ENCODE measurements around the gene EGLN2. TPM values are rescaled to one million over a fixed set of nuclear protein-coding genes. Genes with fewer than 3 reads are reported as not detected.

The EGLN2 gene
- 100 to 1,000 TPM in 1 of 3 donors, 10 to 100 TPM in 2; 84.5 to 126 (median 93.2) TPM for total RNA-seq
- long read RNA-seq, donor 1, transcript EGLN2-201 (6 exons, 2,102 nt): major isoform, 289 of 447 reads
- long read RNA-seq, donor 1, transcript EGLN2-207 (5 exons, 2,821 nt): minor isoform, 141 of 447 reads
- long read RNA-seq, donor 1, partial matches to known transcripts: 1 of 447 reads
- long read RNA-seq, donor 1, other reads (novel, unspliced or antisense): 15 of 447 reads
- long read RNA-seq, donor 2, transcript EGLN2-207 (5 exons, 2,821 nt): minor isoform, 13 of 99 reads
- long read RNA-seq, donor 2, transcript EGLN2-201 (6 exons, 2,102 nt): major isoform, 80 of 99 reads
- long read RNA-seq, donor 2, partial matches to known transcripts: 0 of 99 reads
- long read RNA-seq, donor 2, other reads (novel, unspliced or antisense): 4 of 99 reads

DNA sequence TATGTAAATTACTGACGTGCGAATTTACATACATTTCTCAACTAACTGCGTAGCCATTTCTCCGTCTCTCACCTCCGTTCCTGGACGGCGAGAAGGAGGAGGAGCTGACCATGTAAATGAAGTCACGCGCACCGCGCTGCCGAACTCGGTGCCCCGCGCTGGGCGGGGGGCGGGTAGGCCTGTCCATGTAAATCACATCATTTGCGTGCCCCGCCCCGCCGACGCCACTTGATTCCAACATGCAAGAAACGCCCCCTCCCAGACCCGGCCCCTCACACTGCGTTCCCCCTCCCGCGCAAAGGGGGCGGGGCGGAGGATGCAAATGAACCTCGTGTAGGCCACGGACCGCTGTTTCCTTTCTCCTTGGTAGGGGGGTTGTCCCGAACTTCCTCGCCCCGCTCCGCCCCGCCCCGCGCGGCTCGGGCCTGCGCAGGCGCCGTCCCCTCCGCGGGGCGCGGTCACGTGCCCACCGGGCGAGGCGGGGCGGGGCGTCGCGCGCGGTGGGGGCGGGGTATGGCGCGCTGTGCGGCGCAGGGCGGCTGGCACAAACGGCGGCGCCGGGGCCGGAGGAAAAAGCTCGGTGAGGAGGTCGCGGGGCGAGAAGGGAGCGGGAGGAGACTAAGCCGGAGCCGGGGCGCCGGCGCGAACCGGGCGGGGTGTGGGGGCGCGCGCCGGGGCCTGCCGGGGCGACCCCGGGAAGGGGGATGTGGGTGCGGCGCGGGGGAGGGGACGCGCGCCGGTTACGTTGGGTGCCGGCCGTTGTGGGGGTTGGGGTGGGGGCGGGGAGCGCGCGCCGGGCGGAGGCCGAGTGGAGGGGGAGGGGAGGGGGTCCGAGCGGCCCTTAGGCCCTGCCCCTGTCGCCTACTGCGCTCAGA is at the start of gene EGLN2:
EGLN2 (plus strand) TSS at position 509 of the 875 bp plus-strand sequence. CDS start 1,382 bp downstream, outside the sequence.
- ATAC-seq (peak; percentile 87), DNase-seq (peak; percentile 100)
- Histone ChIP-seq H3K36me3 (ENCODE audit: low read depth) (no peaks in the 10 kb centered on the region), H3K4me1 (ENCODE audit: low read depth) (peaks cover 38% of the 10 kb centered on the region), H3K9me3 (no peaks in the 10 kb centered on the region), H3K4me3 (peak within 1 kb of the TSS; percentile 84)
- intact Hi-C loops (cut with DNase I, micrococcal nuclease): no loop called here
- TF ChIP-seq, protein P1, sequence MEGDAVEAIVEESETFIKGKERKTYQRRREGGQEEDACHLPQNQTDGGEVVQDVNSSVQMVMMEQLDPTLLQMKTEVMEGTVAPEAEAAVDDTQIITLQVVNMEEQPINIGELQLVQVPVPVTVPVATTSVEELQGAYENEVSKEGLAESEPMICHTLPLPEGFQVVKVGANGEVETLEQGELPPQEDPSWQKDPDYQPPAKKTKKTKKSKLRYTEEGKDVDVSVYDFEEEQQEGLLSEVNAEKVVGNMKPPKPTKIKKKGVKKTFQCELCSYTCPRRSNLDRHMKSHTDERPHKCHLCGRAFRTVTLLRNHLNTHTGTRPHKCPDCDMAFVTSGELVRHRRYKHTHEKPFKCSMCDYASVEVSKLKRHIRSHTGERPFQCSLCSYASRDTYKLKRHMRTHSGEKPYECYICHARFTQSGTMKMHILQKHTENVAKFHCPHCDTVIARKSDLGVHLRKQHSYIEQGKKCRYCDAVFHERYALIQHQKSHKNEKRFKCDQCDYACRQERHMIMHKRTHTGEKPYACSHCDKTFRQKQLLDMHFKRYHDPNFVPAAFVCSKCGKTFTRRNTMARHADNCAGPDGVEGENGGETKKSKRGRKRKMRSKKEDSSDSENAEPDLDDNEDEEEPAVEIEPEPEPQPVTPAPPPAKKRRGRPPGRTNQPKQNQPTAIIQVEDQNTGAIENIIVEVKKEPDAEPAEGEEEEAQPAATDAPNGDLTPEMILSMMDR (IDR thresholded peaks at IDR 0.05): no peak

DNA sequence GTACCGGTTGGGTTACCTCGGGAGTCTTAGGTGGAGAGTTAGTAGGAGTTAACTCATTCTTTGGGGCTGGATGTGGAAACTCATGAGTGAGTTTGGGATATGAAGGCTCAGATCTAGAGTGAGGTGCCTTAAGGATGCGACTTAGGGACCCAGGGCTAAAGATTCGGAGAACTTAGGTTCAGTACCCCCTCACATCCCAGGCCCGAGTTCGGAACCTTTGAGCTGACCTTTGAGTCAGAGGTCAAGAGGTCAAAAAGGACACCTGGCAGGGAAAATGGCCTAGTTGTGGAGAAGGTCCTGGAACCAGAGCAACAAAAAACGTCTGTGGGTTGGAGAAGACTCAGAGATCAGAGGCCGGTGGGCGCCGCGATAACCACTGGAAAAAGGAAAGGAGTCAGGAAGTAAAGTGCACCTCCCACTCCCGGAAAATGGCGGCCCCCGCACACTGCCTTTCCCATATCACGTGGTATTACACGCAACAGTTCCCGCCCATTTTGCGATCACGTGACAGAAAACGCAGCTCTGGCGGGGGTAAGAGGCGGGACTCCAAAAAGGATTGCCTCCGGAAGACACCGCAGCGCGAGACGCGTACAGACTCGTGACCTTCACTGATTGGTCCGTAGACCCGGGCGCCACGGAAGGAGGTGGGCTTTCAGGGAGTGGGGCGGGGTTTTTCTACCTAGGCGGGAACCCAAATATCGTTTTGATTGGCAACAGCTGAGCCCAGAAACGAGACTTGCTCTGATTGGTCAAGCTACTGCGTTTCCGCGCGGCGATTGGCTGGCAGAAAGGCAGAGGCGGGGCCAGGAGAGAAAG is 48.7 kb upstream of the EGLN2 start, which contains the start of gene ACTMAP:
ACTMAP (minus strand) TSS at position 420 of the 816 bp plus-strand sequence. CDS start 674 bp downstream, outside the sequence.
- TF ChIP-seq, protein P1 (IDR thresholded peaks at IDR 0.05): no peak
- intact Hi-C loops (cut with DNase I, micrococcal nuclease): no loop called here
- H3K36me3 ChIP-seq (ENCODE audit: low read depth): peaks cover 8% of the 10 kb centered on the region
- H3K4me1 ChIP-seq (ENCODE audit: low read depth): peaks cover 30% of the 10 kb centered on the region
- ATAC-seq (peak; percentile 89), DNase-seq (peak; percentile 99 to 100 (median 100))
- H3K9me3 ChIP-seq: no peaks in the 10 kb centered on the region
- H3K4me3 ChIP-seq: peak within 1 kb of the TSS; percentile 51

DNA sequence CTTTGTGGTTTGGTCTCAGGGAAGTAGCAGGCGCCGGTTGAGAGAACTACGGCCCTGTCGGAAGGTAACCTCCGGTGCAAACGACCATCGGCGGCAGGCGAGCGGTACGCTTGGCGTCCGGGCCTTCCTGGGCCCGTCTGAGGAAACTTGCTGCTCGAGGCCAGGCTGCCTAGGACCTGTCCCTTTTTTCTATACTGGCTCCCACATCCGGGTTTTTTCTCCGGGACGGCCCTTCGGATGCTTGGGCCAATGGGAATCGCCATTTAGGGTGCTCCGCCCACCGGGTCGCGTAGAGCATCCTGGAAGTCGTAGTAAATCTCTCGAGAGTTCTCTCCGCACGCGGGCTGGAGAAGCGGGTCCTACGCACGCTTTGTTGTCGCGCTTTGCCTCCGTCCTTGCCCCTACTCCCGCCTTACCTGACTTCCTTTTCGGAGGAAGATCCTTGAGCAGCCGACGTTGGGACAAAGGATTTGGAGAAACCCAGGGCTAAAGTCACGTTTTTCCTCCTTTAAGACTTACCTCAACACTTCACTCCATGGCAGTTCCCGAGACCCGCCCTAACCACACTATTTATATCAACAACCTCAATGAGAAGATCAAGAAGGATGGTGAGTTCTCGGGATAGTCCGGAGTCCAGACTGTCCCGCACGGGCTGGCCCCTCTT is 48.0 kb upstream of the EGLN2 start, which contains the start of gene SNRPA:
SNRPA (plus strand) TSS at position 330 of the 664 bp plus-strand sequence; CDS start at position 536, 206 bp downstream.
- DNase-seq (peak; percentile 95 to 99 (median 98)), ATAC-seq (peak; percentile 84)
- Histone ChIP-seq H3K36me3 (ENCODE audit: low read depth) (peaks cover 8% of the 10 kb centered on the region), H3K4me3 (peak within 1 kb of the TSS; percentile 51), H3K4me1 (ENCODE audit: low read depth) (peaks cover 38% of the 10 kb centered on the region), H3K9me3 (no peaks in the 10 kb centered on the region)
- TF ChIP-seq, protein P1 (IDR thresholded peaks at IDR 0.05): no peak
- intact Hi-C loops (cut with DNase I, micrococcal nuclease): no loop called here

DNA sequence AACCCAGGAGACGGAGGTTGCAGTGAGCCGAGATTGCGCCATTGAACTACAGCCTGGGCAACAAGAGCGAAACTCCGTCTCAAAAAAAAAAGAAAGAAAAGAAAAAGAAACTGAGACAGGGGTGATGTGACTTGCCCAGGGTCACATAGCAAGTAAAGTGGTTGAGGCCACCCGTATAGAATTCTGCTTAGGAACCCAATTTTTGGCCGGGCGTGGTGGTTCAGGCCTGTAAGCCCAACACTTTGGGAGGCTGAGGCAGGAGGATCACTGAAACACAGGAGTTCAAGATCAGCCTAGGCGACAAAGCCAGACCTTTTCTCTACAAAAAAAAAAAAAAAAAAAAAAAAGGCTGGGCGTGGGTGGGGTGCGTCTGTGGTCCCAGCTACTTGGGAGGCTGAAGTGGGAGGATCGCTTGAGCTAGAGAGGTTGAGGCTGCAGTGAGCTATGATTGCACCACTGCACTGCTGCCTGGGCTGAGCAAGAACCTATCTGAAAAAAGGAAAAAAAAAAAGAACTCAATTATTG is 46.7 kb upstream of the EGLN2 start:
- Histone ChIP-seq H3K4me1 (ENCODE audit: low read depth) (peaks cover 42% of the 10 kb centered on the region), H3K4me3 (peak overlapping the region; percentile 51), H3K36me3 (ENCODE audit: low read depth) (peaks cover 8% of the 10 kb centered on the region), H3K9me3 (no peaks in the 10 kb centered on the region)
- no peak for ATAC-seq
- DNase-seq: no peak
- TF ChIP-seq, protein P1 (IDR thresholded peaks at IDR 0.05): no peak
- intact Hi-C loops (cut with DNase I, micrococcal nuclease): no loop called here

All from mucosa of descending colon (tissue), 3 donors.